ENCODE measurements around the gene HAL.

DNA sequence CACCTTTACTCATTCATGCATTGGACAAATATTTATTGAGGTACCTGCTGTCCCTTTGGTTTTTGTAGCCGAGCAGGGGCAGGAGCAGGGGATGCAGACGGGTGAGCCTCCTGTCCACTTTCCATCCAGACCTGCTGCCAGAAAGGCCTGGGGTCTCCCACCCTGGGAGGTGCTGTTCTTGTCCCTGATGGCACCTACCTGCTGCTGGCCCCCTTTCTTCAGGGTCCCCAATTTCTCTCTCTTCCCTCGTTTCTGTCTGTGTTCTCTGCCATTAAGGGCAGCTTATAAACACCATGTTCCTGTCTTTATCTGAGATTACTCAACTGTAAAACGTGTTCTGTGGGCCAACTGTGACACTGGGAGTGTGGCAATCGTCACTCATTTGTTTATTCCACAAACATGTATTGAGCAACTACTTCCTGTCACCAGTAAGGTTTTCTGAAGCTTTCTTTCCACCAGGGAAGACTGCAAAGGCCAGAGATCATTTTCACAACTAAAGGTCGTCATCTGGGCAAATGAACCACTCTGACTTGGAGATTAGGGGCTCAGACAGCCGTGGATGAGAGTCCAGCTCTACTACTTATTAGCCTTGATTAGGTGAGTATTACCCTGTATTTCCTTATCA, at the start of gene HAL:
- TF ChIP-seq, protein P1, sequence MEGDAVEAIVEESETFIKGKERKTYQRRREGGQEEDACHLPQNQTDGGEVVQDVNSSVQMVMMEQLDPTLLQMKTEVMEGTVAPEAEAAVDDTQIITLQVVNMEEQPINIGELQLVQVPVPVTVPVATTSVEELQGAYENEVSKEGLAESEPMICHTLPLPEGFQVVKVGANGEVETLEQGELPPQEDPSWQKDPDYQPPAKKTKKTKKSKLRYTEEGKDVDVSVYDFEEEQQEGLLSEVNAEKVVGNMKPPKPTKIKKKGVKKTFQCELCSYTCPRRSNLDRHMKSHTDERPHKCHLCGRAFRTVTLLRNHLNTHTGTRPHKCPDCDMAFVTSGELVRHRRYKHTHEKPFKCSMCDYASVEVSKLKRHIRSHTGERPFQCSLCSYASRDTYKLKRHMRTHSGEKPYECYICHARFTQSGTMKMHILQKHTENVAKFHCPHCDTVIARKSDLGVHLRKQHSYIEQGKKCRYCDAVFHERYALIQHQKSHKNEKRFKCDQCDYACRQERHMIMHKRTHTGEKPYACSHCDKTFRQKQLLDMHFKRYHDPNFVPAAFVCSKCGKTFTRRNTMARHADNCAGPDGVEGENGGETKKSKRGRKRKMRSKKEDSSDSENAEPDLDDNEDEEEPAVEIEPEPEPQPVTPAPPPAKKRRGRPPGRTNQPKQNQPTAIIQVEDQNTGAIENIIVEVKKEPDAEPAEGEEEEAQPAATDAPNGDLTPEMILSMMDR (tag by site-specific recombination; IDR thresholded peaks at IDR 0.05): no peak
- no peak for TF ChIP-seq ZBTB1 (tag by site-specific recombination; IDR thresholded peaks at IDR 0.05)
- TF ChIP-seq ZSCAN30 (tag by site-specific recombination; IDR thresholded peaks at IDR 0.05): no peak
- no peak for TF ChIP-seq ZNF121 (tag by site-specific recombination; IDR thresholded peaks at IDR 0.05)
- TF ChIP-seq KLF10 (tag by site-specific recombination; IDR thresholded peaks at IDR 0.05): no peak
- no peak for TF ChIP-seq ZNF433 (tag by site-specific recombination; IDR thresholded peaks at IDR 0.05; ENCODE audit: low read depth)
- TF ChIP-seq ZNF510 (tag by site-specific recombination; IDR thresholded peaks at IDR 0.05; ENCODE audit: insufficient replicate concordance): no peak
- no peak for TF ChIP-seq ZNF157 (tag by site-specific recombination; IDR thresholded peaks at IDR 0.05)
- TF ChIP-seq, protein P2, sequence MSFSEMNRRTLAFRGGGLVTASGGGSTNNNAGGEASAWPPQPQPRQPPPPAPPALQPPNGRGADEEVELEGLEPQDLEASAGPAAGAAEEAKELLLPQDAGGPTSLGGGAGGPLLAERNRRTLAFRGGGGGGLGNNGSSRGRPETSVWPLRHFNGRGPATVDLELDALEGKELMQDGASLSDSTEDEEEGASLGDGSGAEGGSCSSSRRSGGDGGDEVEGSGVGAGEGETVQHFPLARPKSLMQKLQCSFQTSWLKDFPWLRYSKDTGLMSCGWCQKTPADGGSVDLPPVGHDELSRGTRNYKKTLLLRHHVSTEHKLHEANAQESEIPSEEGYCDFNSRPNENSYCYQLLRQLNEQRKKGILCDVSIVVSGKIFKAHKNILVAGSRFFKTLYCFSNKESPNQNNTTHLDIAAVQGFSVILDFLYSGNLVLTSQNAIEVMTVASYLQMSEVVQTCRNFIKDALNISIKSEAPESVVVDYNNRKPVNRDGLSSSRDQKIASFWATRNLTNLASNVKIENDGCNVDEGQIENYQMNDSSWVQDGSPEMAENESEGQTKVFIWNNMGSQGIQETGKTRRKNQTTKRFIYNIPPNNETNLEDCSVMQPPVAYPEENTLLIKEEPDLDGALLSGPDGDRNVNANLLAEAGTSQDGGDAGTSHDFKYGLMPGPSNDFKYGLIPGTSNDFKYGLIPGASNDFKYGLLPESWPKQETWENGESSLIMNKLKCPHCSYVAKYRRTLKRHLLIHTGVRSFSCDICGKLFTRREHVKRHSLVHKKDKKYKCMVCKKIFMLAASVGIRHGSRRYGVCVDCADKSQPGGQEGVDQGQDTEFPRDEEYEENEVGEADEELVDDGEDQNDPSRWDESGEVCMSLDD (tag by site-specific recombination; IDR thresholded peaks at IDR 0.05): no peak
- no peak for TF ChIP-seq ZNF174 (tag by site-specific recombination; IDR thresholded peaks at IDR 0.05)
- no peak for TF ChIP-seq ZNF561 (tag by site-specific recombination; IDR thresholded peaks at IDR 0.05; ENCODE audit: borderline replicate concordance)
